Caco-2 (cell line): ENCODE data around the gene ASB13. TPM values are rescaled to one million over a fixed set of nuclear protein-coding genes. Genes with fewer than 3 reads are reported as not detected.

Source experiments
- BruUV-seq: library from RNA; stranded (reverse); fragments of 400-500 nt; replicated peaks from 2 replicates; lab custom pipeline; 2021; lab: Mats Ljungman, UMichigan
- CTCF ChIA-PET: fragments of 300-600 bp; sonication (Branson Sonifier 250); formaldehyde crosslinking; loops from one replicate; lab custom pipeline; 2022; ENCODE audit warnings: antibody characterized with exemption; lab: Charles Lee
- POLR2A ChIA-PET: fragments of 300-600 bp; sonication (Branson Sonifier 250); formaldehyde crosslinking; loops from one replicate; lab custom pipeline; 2022; ENCODE audit warnings: antibody characterized with exemption; lab: Charles Lee
- DNase-seq, 2 experiments: peaks; one replicate each; pipeline versions ENCODE4 v3.0.0 to v3.0.0-alpha.2; 2020 to 2022
- H3K27me3 ChIP-seq: replicated peaks from 2 replicates; pipeline ENCODE4 v1.6.0; 2011; ENCODE audit warnings: low read length; ENCODE audit not compliant: control insufficient read depth, insufficient read depth
- H3K36me3 ChIP-seq: 2 replicates; pipeline ENCODE4 v1.5.1; 2011; ENCODE audit warnings: low read length; ENCODE audit not compliant: control insufficient read depth, insufficient read depth
- H3K4me1 ChIP-seq: fragments of 250-450 bp; sonication (Bioruptor Pico); 2 replicates; pipeline ENCODE4 v1.5.1; 2020; ENCODE audit warnings: mild to moderate bottlenecking
- H3K4me3 ChIP-seq: 2 replicates; pipeline ENCODE4 v1.5.1; 2011; ENCODE audit warnings: low read depth, mild to moderate bottlenecking, control low read depth, low read length
- H3K9me3 ChIP-seq: fragments of 250-450 bp; sonication (Bioruptor Pico); 2 replicates; pipeline ENCODE4 v1.5.1; 2020; ENCODE audit warnings: mild to moderate bottlenecking, moderate library complexity
- H3K27ac Mint-ChIP-seq: one replicate; pipeline ENCODE4 v1.8.0; 2022; ENCODE audit warnings: mixed read lengths; ENCODE audit not compliant: unreplicated experiment
- H3K27me3 Mint-ChIP-seq: one replicate; pipeline ENCODE4 v1.8.0; 2022; ENCODE audit warnings: mixed read lengths; ENCODE audit not compliant: insufficient read depth, unreplicated experiment
- H3K36me3 Mint-ChIP-seq: one replicate; pipeline ENCODE4 v1.8.0; 2022; ENCODE audit warnings: mild to moderate bottlenecking, mixed read lengths; ENCODE audit not compliant: insufficient read depth, unreplicated experiment
- H3K4me1 Mint-ChIP-seq: one replicate; pipeline ENCODE4 v1.8.0; 2022; ENCODE audit warnings: low read depth, mixed read lengths; ENCODE audit not compliant: unreplicated experiment
- H3K4me3 Mint-ChIP-seq: one replicate; pipeline ENCODE4 v1.8.0; 2022; ENCODE audit warnings: mild to moderate bottlenecking, moderate library complexity, mixed read lengths; ENCODE audit not compliant: unreplicated experiment
- H3K9me3 Mint-ChIP-seq: one replicate; pipeline ENCODE4 v1.8.0; 2022; ENCODE audit warnings: mixed read lengths; ENCODE audit not compliant: unreplicated experiment
- intact Hi-C: fragments of 100-400 bp; cut with micrococcal nuclease; formaldehyde crosslinking; loops from one replicate; pipeline ENCODE4 v1.10.0; 2022; ENCODE audit not compliant: unreplicated experiment
- total RNA-seq: library from RNA; stranded (reverse); gene quantifications from 2 replicates; pipeline ENCODE4 v1.2.3, GENCODE V29; 2022
- TF ChIP-seq, protein P1 (sequence below), 2 experiments: fragments of 200-600 bp in 1 of 2; IDR thresholded peaks; 1 replicate in 1 of 2; 2 replicates in 1 of 2; pipeline versions ENCODE4 v1.5.1 to v1.8.0; 2011 to 2022; ENCODE audit warnings: antibody characterized with exemption in 1 of 2, control low read depth in 1 of 2, inconsistent platforms in 1 of 2, low read depth in 1 of 2, low read length in 1 of 2, mild to moderate bottlenecking in 1 of 2, moderate library complexity in 1 of 2; ENCODE audit not compliant: insufficient read depth in 1 of 2, severe bottlenecking in 1 of 2, unreplicated experiment in 1 of 2

The ASB13 gene
- total RNA-seq, 1 experiment from 2014 or later: 44.8 TPM

- no peak overlapping the region for H3K4me3 Mint-ChIP-seq
- no TSS peak for BruUV-seq
- Histone ChIP-seq H3K4me1 (no peaks in the 10 kb centered on the region), H3K27me3 (no peaks in the 10 kb centered on the region), H3K4me3 (no peak overlapping the region), H3K36me3 (no peaks in the 10 kb centered on the region), H3K9me3 (peaks cover 3% of the 10 kb centered on the region; the same call in 1 of the 2 replicates)
- ChIA-PET CTCF (interaction anchor here (1.0 kb wide), 2 partner anchors 14 to 21 kb away, joined by 3 read pairs; no protein-coding TSS in a partner anchor), POLR2A (no interaction called here)
- no peaks in the 10 kb centered on the region for H3K27me3 Mint-ChIP-seq
- DNase-seq: no peak
- H3K9me3 Mint-ChIP-seq: no peaks in the 10 kb centered on the region
- H3K4me1 Mint-ChIP-seq: peaks cover 6% of the 10 kb centered on the region
- intact Hi-C loops: no loop called here
- H3K36me3 Mint-ChIP-seq: no peaks in the 10 kb centered on the region
- TF ChIP-seq, protein P1, sequence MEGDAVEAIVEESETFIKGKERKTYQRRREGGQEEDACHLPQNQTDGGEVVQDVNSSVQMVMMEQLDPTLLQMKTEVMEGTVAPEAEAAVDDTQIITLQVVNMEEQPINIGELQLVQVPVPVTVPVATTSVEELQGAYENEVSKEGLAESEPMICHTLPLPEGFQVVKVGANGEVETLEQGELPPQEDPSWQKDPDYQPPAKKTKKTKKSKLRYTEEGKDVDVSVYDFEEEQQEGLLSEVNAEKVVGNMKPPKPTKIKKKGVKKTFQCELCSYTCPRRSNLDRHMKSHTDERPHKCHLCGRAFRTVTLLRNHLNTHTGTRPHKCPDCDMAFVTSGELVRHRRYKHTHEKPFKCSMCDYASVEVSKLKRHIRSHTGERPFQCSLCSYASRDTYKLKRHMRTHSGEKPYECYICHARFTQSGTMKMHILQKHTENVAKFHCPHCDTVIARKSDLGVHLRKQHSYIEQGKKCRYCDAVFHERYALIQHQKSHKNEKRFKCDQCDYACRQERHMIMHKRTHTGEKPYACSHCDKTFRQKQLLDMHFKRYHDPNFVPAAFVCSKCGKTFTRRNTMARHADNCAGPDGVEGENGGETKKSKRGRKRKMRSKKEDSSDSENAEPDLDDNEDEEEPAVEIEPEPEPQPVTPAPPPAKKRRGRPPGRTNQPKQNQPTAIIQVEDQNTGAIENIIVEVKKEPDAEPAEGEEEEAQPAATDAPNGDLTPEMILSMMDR (IDR thresholded peaks at IDR 0.05; ENCODE audit: insufficient read depth in 1 of 2, low read depth in 1 of 2, low read length in 1 of 2, severe bottlenecking in 1 of 2, unreplicated experiment in 1 of 2): no peak
- no peak overlapping the region for H3K27ac Mint-ChIP-seq
Observed at GRCh38 chr10:5601826-5602495, 64.4 kb downstream of the ASB13 start.

DNA sequence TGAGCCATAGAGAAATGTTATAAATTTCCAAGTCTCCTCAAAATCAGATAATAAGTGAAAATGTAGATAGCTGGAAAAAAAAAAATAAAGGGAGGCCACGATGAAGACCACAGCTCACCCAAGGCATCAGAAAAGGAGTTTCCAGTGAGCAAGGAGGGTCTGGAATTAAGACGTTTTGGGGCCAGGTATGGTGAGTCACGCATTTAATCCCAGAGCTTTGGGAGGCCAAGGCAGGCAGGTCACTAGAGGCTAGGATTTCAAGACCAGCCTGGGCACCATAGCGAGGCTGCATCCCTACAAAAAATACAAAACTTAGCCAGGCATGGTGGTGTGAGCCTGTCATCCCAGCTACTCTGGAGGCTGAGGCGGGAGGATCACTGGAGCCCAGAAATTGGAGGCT, 65.5 kb downstream of the ASB13 start:
- H3K4me3 ChIP-seq: no peak overlapping the region
- no peak overlapping the region for H3K4me3 Mint-ChIP-seq
- H3K9me3 ChIP-seq: peaks cover 3% of the 10 kb centered on the region; the same call in 1 of the 2 replicates
- TF ChIP-seq, protein P1 (IDR thresholded peaks at IDR 0.05; ENCODE audit: insufficient read depth in 1 of 2, low read depth in 1 of 2, low read length in 1 of 2, severe bottlenecking in 1 of 2, unreplicated experiment in 1 of 2): no peak
- H3K4me1 ChIP-seq: peaks cover 4% of the 10 kb centered on the region; the same call in 1 of the 2 replicates
- no peaks in the 10 kb centered on the region for H3K27me3 ChIP-seq
- no peak overlapping the region for H3K27ac Mint-ChIP-seq
- ChIA-PET POLR2A (no interaction called here), CTCF (interaction anchor here (1.0 kb wide), 1 partner anchor 13 kb away, joined by 3 read pairs; no protein-coding TSS in a partner anchor)
- no peaks in the 10 kb centered on the region for H3K9me3 Mint-ChIP-seq
- intact Hi-C loops: no loop called here
- no peaks in the 10 kb centered on the region for H3K27me3 Mint-ChIP-seq
- no peak for DNase-seq
- BruUV-seq: no TSS peak
- H3K4me1 Mint-ChIP-seq: peaks cover 6% of the 10 kb centered on the region
- H3K36me3 ChIP-seq: no peaks in the 10 kb centered on the region
- no peaks in the 10 kb centered on the region for H3K36me3 Mint-ChIP-seq

GRCh38 chr10:5599613-5600520, 66.5 kb downstream of the ASB13 start:
- CTCF ChIA-PET: no interaction called here
- peaks cover 6% of the 10 kb centered on the region for H3K4me1 Mint-ChIP-seq

More at GRCh38 chr10:5599613-5600520, 66.5 kb downstream of the ASB13 start:
- Mint-ChIP-seq H3K4me3 (no peak overlapping the region), H3K36me3 (no peaks in the 10 kb centered on the region), H3K27me3 (no peaks in the 10 kb centered on the region), H3K9me3 (no peaks in the 10 kb centered on the region), H3K27ac (no peak overlapping the region)
- H3K4me1 ChIP-seq: peaks cover 9% of the 10 kb centered on the region; the same call in 1 of the 2 replicates
- DNase-seq: no peak
- H3K36me3 ChIP-seq: no peaks in the 10 kb centered on the region
- H3K4me3 ChIP-seq: no peak overlapping the region
- POLR2A ChIA-PET: no interaction called here
- no TSS peak for BruUV-seq
- intact Hi-C loops: no loop called here
- peaks cover 3% of the 10 kb centered on the region; the same call in 1 of the 2 replicates for H3K9me3 ChIP-seq
- no peaks in the 10 kb centered on the region for H3K27me3 ChIP-seq
- TF ChIP-seq, protein P1 (IDR thresholded peaks at IDR 0.05; ENCODE audit: insufficient read depth in 1 of 2, low read depth in 1 of 2, low read length in 1 of 2, severe bottlenecking in 1 of 2, unreplicated experiment in 1 of 2): no peak
